ENCODE data around the gene GLMN. TPM values are rescaled to one million over a fixed set of nuclear protein-coding genes. Genes with fewer than 3 reads are reported as not detected.
"Not testable (repeated sequence)": the region's sequence is repeated elsewhere in the genome, so short reads cannot be mapped to it uniquely, and the experiment has no call there.

The GLMN gene
- total RNA-seq, 1 experiment from 2014 or later = 20.8 TPM

GRCh38 chr1:92299477-92300150, 827 bp upstream of the GLMN start:
- no peak for DNase-seq (ENCODE audit: low read depth)

GRCh38 chr1:92298213-92298572, 594 bp downstream of the GLMN start:
- DNase-seq (ENCODE audit: low read depth) = no peak

- DNase-seq (ENCODE audit: low read depth) = peak; percentile 64
Observed at GRCh38 chr1:92291372-92291999, 7.3 kb downstream of the GLMN start.

GRCh38 chr1:92281411-92281810, 17.4 kb downstream of the GLMN start:
- DNase-seq (ENCODE audit: low read depth) = not testable (repeated sequence)

GRCh38 chr1:92279781-92280180, 19.0 kb downstream of the GLMN start:
- not testable (repeated sequence) for DNase-seq (ENCODE audit: low read depth)

- peak; percentile 37 for DNase-seq (ENCODE audit: low read depth)
Observed at GRCh38 chr1:92277105-92277723, 21.6 kb downstream of the GLMN start.

- DNase-seq (ENCODE audit: low read depth) = no peak
Observed at GRCh38 chr1:92276082-92276481, 22.7 kb downstream of the GLMN start.

GRCh38 chr1:92274939-92275338, 23.8 kb downstream of the GLMN start:
- DNase-seq (ENCODE audit: low read depth) = peak; percentile 44

GRCh38 chr1:92273039-92273438, 25.7 kb downstream of the GLMN start:
- no peak for DNase-seq (ENCODE audit: low read depth)

GRCh38 chr1:92262516-92262915, 36.3 kb downstream of the GLMN start:
- no peak for DNase-seq (ENCODE audit: low read depth)

GRCh38 chr1:92259350-92259749, 39.4 kb downstream of the GLMN start:
- DNase-seq (ENCODE audit: low read depth) = peak; percentile 58

- DNase-seq (ENCODE audit: low read depth) = not testable (repeated sequence)
Observed at GRCh38 chr1:92254714-92255113, 44.1 kb downstream of the GLMN start.

- DNase-seq (ENCODE audit: low read depth) = no peak
Observed at GRCh38 chr1:92244376-92244775, 54.4 kb downstream of the GLMN start.

- DNase-seq (ENCODE audit: low read depth) = no peak
Observed at GRCh38 chr1:92240034-92240433, 58.8 kb downstream of the GLMN start.

GRCh38 chr1:92230736-92231135, 68.1 kb downstream of the GLMN start:
- DNase-seq (ENCODE audit: low read depth) = no peak

GRCh38 chr1:92228401-92228800, 70.4 kb downstream of the GLMN start:
- peak; percentile 64 for DNase-seq (ENCODE audit: low read depth)

GRCh38 chr1:92219028-92219427, 79.8 kb downstream of the GLMN start:
- DNase-seq (ENCODE audit: low read depth) = no peak

- no peak for DNase-seq (ENCODE audit: low read depth)
Observed at GRCh38 chr1:92218559-92218958, 80.2 kb downstream of the GLMN start.

GRCh38 chr1:92217721-92218120, 81.1 kb downstream of the GLMN start, which contains the start of gene C1orf146:
Gene C1orf146 (plus strand): TSS chr1:92217915. CDS start chr1:92231421, 13,506 bp downstream.
- DNase-seq (ENCODE audit: low read depth) = no peak

- peak; percentile 75 for DNase-seq (ENCODE audit: low read depth)
Observed at GRCh38 chr1:92211166-92211565, 87.6 kb downstream of the GLMN start.

- DNase-seq (ENCODE audit: low read depth) = peak; percentile 68
Observed at GRCh38 chr1:92210701-92211100, 88.1 kb downstream of the GLMN start.

- no peak for DNase-seq (ENCODE audit: low read depth)
Observed at GRCh38 chr1:92203105-92203504, 95.7 kb downstream of the GLMN start.

GRCh38 chr1:92201973-92202372, 96.8 kb downstream of the GLMN start:
- DNase-seq (ENCODE audit: low read depth) = no peak
